GM12892 (cell line): ENCODE measurements around the gene TUBG2.

Experiments
- POLR2A ChIP-seq: IDR thresholded peaks from 2 replicates; pipeline ENCODE4 v1.6.1; 2011; ENCODE audit warnings: low read depth, low read length, control low read depth
- POLR2AphosphoS5 ChIP-seq: IDR thresholded peaks from 2 replicates; pipeline ENCODE4 v1.6.1; 2011; ENCODE audit warnings: low read depth, low read length, control low read depth
- TAF1 ChIP-seq: IDR thresholded peaks from 2 replicates; pipeline ENCODE4 v1.6.1; 2011; ENCODE audit warnings: low read depth, mild to moderate bottlenecking, control low read depth, low read length, borderline replicate concordance

- no peak for TF ChIP-seq POLR2A
- no peak for TF ChIP-seq POLR2AphosphoS5
- no peak for TF ChIP-seq TAF1
Measured at GRCh38 chr17:42675348-42675964, 16.4 kb downstream of the TUBG2 start.
